A673 (cell line): ENCODE measurements around the gene NDUFS7. TPM values are rescaled to one million over a fixed set of nuclear protein-coding genes. Genes with fewer than 3 reads are reported as not detected.
A peak's percentile ranks its signal among the peaks of the same experiment; 100 is the strongest.
"Not testable (repeated sequence)": the region's sequence is repeated elsewhere in the genome, so short reads cannot be mapped to it uniquely, and the experiment has no call there.

Experiments
- BruUV-seq: library from RNA; stranded (reverse); fragments of 400-500 nt; replicated peaks from 2 replicates; lab custom pipeline; 2021; lab: Mats Ljungman, UMichigan
- CTCF ChIA-PET: fragments of 300-600 bp; sonication (Branson Sonifier 250); formaldehyde crosslinking; loops from one replicate; lab custom pipeline; 2022; ENCODE audit warnings: antibody characterized with exemption; lab: Charles Lee
- POLR2A ChIA-PET: fragments of 300-600 bp; sonication (Branson Sonifier 250); formaldehyde crosslinking; loops from one replicate; lab custom pipeline; 2022; ENCODE audit warnings: antibody characterized with exemption; ENCODE audit not compliant: low non-redundant PET; lab: Charles Lee
- DNase-seq: peaks from one replicate; pipeline ENCODE4 v3.0.0-alpha.2; 2015; ENCODE audit warnings: low spot score
- H3K27ac ChIP-seq: fragments of 200-600 bp; sonication (generic); 2 replicates; pipeline ENCODE4 v1.5.1; 2016; ENCODE audit warnings: mixed run types, low read depth, mild to moderate bottlenecking, mixed read lengths, antibody characterized with exemption, low read length; ENCODE audit not compliant: poor library complexity, severe bottlenecking
- H3K27me3 ChIP-seq: fragments of 200-600 bp; sonication (generic); replicated peaks from 2 replicates; pipeline ENCODE4 v1.6.1; 2017; ENCODE audit warnings: mixed run types, low read depth, mild to moderate bottlenecking, mixed read lengths, antibody characterized with exemption, low read length; ENCODE audit not compliant: insufficient read depth, poor library complexity
- H3K36me3 ChIP-seq: fragments of 200-600 bp; sonication (generic); 2 replicates; pipeline ENCODE4 v1.6.1; 2016; ENCODE audit warnings: mixed run types, mild to moderate bottlenecking, mixed read lengths, antibody characterized with exemption, low read length; ENCODE audit not compliant: insufficient read depth, poor library complexity, severe bottlenecking
- H3K4me1 ChIP-seq: fragments of 200-600 bp; sonication (generic); 2 replicates; pipeline ENCODE4 v1.6.1; 2017; ENCODE audit warnings: mixed run types, mild to moderate bottlenecking, mixed read lengths, antibody characterized with exemption, low read length; ENCODE audit not compliant: insufficient read depth, poor library complexity, severe bottlenecking
- H3K4me3 ChIP-seq: fragments of 200-600 bp; sonication (generic); 2 replicates; pipeline ENCODE4 v1.5.1; 2016; ENCODE audit warnings: low read depth, mixed run types, mild to moderate bottlenecking, mixed read lengths, low read length; ENCODE audit not compliant: poor library complexity, severe bottlenecking
- H3K9me3 ChIP-seq: fragments of 200-600 bp; sonication (generic); 2 replicates; pipeline ENCODE4 v1.6.1; 2016; ENCODE audit warnings: mixed run types, low read depth, mild to moderate bottlenecking, mixed read lengths, antibody characterized with exemption, low read length; ENCODE audit not compliant: poor library complexity, severe bottlenecking
- EZH2 ChIP-seq: fragments of 200-600 bp; sonication (generic); IDR thresholded peaks from 2 replicates; pipeline ENCODE4 v1.6.1; 2017; ENCODE audit warnings: borderline replicate concordance, low read depth, mild to moderate bottlenecking, mixed read lengths, antibody characterized with exemption, low read length; ENCODE audit not compliant: poor library complexity, severe bottlenecking
- intact Hi-C: fragments of 100-400 bp; cut with micrococcal nuclease; formaldehyde crosslinking; loops from one replicate; pipeline ENCODE4 v1.10.0; 2022; ENCODE audit not compliant: unreplicated experiment
- total RNA-seq: library from RNA; stranded (reverse); gene quantifications from 2 replicates; pipeline ENCODE4 v1.2.3, GENCODE V29; 2021
- TF ChIP-seq, protein P1 (sequence below): fragments of 300-800, 200-600 bp; sonication (generic); conservative IDR thresholded peaks from 2 replicates; pipeline ENCODE4 v1.5.1; 2017; ENCODE audit warnings: low read depth, mild to moderate bottlenecking, antibody characterized with exemption, low read length, moderate library complexity, mixed read lengths

NDUFS7 gene
- total RNA-seq, 1 experiment from 2014 or later, result 101 TPM

DNA sequence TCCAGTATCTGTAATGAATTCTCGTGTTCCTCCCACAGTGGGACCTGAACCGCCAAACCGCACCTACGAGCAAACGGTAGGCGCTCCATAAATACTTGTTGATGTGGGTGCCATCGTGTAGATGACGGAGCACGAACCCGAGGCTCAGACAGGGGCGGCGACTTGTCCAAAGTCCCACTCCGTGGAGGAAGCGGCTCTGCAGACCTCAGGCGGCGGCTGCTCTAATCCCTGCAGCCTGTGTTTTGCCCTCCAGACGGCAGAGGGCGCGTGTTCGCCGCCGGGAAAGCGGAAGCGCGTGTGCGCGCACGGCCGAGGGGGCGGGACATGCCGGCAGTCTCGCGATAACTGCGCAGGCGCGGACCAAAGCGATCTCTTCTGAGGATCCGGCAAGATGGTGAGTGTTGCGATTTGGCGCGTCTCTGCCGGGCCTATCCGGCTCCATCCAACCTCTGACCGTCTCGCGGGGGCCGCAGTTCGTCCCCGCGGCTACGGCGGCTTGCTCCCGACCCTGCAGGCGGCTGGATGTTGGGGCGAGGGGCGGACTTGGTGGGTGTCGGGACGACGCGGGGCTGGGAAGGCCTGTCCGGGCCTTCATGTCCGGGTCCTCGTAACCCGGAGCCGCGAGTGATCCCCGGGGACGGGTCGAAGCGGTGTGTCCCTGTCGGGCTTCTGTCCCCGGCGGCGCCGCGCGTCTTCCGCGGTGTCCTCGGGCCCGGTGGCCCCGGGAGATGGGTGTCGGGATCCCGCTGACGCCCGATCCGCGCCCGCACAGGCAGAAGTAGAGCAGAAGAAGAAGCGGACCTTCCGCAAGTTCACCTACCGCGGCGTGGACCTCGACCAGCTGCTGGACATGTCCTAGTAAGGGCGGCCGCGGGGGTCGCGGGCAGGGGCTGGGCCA lies 54.6 kb downstream of the NDUFS7 start, which contains the start of gene RPS15:
Gene RPS15 (plus strand): TSS at position 362 of the 898 bp plus-strand sequence. CDS start 30 bp downstream, at position 392.
- H3K36me3 ChIP-seq, result peaks cover 57% of the 10 kb centered on the region
- H3K9me3 ChIP-seq, result no peaks in the 10 kb centered on the region
- CTCF ChIA-PET, result interaction anchor here (0.7 kb wide), 1 partner anchor 9 kb away, joined by 3 read pairs; no protein-coding TSS in a partner anchor
- peak within 1 kb of the TSS; percentile 94 for H3K27ac ChIP-seq
- DNase-seq, result peak; percentile 96
- H3K4me3 ChIP-seq, result peak within 1 kb of the TSS; percentile 85
- intact Hi-C loops, result no loop called here
- no peak for TF ChIP-seq EZH2
- TF ChIP-seq, protein P1, sequence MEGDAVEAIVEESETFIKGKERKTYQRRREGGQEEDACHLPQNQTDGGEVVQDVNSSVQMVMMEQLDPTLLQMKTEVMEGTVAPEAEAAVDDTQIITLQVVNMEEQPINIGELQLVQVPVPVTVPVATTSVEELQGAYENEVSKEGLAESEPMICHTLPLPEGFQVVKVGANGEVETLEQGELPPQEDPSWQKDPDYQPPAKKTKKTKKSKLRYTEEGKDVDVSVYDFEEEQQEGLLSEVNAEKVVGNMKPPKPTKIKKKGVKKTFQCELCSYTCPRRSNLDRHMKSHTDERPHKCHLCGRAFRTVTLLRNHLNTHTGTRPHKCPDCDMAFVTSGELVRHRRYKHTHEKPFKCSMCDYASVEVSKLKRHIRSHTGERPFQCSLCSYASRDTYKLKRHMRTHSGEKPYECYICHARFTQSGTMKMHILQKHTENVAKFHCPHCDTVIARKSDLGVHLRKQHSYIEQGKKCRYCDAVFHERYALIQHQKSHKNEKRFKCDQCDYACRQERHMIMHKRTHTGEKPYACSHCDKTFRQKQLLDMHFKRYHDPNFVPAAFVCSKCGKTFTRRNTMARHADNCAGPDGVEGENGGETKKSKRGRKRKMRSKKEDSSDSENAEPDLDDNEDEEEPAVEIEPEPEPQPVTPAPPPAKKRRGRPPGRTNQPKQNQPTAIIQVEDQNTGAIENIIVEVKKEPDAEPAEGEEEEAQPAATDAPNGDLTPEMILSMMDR, result peak; percentile 97
- POLR2A ChIA-PET, result interaction anchor here (1.0 kb wide), 1 partner anchor 20 kb away, joined by 4 read pairs; no protein-coding TSS in a partner anchor
- H3K27me3 ChIP-seq, result no peaks in the 10 kb centered on the region
- peaks cover 15% of the 10 kb centered on the region for H3K4me1 ChIP-seq
- BruUV-seq, result TSS peak; percentile 67

DNA sequence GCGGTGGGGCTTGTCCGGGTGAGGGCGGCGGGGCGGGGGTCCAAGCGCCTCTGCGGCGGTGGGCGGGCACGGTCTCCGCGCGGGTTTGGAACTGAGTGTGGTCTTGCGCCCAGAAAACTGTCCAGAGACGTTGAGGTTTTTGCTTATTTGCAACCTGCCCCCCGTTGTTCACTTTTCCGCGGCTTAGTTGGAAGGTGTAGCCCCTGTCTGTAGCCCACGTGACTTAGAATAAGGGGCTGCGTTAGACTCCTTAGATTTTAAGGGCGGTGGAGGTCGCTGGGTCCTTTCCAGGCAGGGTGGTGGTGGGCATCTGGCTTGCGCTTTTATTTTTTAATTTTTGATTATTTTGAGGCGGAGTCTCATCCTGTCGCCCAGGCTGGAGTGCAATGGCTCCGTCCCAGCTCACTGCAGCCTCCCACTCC lies 55.2 kb downstream of the NDUFS7 start:
- intact Hi-C loops, result no loop called here
- H3K27me3 ChIP-seq, result no peaks in the 10 kb centered on the region
- H3K27ac ChIP-seq, result peak overlapping the region; percentile 94
- BruUV-seq, result no TSS peak
- peaks cover 52% of the 10 kb centered on the region for H3K36me3 ChIP-seq
- POLR2A ChIA-PET, result no interaction called here
- H3K9me3 ChIP-seq, result no peaks in the 10 kb centered on the region
- peaks cover 19% of the 10 kb centered on the region for H3K4me1 ChIP-seq
- no peak for TF ChIP-seq EZH2
- TF ChIP-seq, protein P1, result no peak
- H3K4me3 ChIP-seq, result peak overlapping the region; percentile 85
- CTCF ChIA-PET, result no interaction called here
- no peak for DNase-seq

DNA sequence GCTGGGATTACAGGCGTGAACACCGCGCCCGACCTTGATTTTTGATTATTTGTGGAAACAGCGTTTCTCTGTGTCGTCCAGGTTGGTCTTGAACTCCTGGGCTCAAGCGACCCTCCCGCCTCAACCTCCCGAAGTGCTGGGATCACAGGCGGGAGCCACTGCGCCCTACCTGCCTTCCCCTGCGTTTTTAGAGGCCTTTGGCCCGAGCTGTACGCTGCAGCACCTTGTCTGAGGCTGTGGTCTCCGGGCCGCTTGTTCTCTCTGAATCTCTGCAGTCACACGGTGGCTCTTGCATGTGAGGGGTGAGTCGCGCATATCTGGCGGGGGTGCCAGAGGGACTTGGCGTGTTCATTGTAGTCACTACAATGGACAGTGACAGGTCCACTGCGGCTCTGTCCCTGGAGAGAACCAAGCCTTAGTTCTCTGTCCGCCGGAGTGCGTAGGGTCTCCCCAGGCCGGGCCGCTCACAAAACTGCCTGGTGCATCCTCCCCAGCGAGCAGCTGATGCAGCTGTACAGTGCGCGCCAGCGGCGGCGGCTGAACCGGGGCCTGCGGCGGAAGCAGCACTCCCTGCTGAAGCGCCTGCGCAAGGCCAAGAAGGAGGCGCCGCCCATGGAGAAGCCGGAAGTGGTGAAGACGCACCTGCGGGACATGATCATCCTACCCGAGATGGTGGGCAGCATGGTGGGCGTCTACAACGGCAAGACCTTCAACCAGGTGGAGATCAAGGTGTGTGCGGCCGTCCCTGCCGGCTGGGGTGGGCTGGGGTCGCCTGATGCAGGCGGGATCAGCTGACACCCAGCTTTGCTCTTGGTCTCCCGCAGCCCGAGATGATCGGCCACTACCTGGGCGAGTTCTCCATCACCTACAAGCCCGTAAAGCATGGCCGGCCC lies 56.1 kb downstream of the NDUFS7 start:
- DNase-seq, H3K27me3 ChIP-seq, H3K9me3 ChIP-seq, CTCF ChIA-PET, POLR2A ChIA-PET, BruUV-seq: not testable (repeated sequence)
- Histone ChIP-seq H3K4me3 (peak overlapping the region; percentile 85), H3K27ac (peak overlapping the region; percentile 94), H3K4me1 (peaks cover 24% of the 10 kb centered on the region), H3K36me3 (peaks cover 44% of the 10 kb centered on the region)
- intact Hi-C loops, result loop anchor here (10.0 kb wide), 1 partner anchor 165 kb away; the partner anchor contains the start of gene FAM174C
